ENCODE data around the gene SOHLH1.

SOHLH1 gene

GRCh38 chr9:135707252-135708138 lies 8.2 kb upstream of the SOHLH1 start:
- no peaks in the 10 kb centered on the region for H3K4me1 ChIP-seq (ENCODE audit: low read length)
- H4K20me1 ChIP-seq (ENCODE audit: insufficient read depth, low read length), result no peaks in the 10 kb centered on the region
- no peak overlapping the region for H3K4me3 ChIP-seq (ENCODE audit: low read length)
- no peak overlapping the region for H3K9ac ChIP-seq (ENCODE audit: low read length)
- no peak for TF ChIP-seq EZH2phosphoT487 (IDR thresholded peaks at IDR 0.05; ENCODE audit: low read length)
- no peaks in the 10 kb centered on the region for H3K79me2 ChIP-seq (ENCODE audit: low read length)
- H3K9me3 ChIP-seq (replicated peaks; ENCODE audit: insufficient read depth, low read length), result no peaks in the 10 kb centered on the region
- H3K27me3 ChIP-seq (replicated peaks; ENCODE audit: insufficient read depth, low read length), result peaks cover 89% of the 10 kb centered on the region
- H3F3A ChIP-seq (ENCODE audit: insufficient read depth, low read length), result no peaks in the 10 kb centered on the region
- H3K4me2 ChIP-seq (ENCODE audit: low read depth, low read length), result no peak overlapping the region
- H2AFZ ChIP-seq (ENCODE audit: low read length), result no peak overlapping the region
- H3K36me3 ChIP-seq (replicated peaks; ENCODE audit: insufficient read depth, low read length), result no peaks in the 10 kb centered on the region
- no peak overlapping the region for H3K27ac ChIP-seq (ENCODE audit: low read length)
- DNase-seq, result no peak
- H3K9me2 ChIP-seq (replicated peaks; ENCODE audit: insufficient read depth, low read length), result no peaks in the 10 kb centered on the region

- no peaks in the 10 kb centered on the region for H3K9me3 ChIP-seq (replicated peaks; ENCODE audit: insufficient read depth, low read length)
- no peak overlapping the region for H3K27ac ChIP-seq (ENCODE audit: low read length)
- H3K9me2 ChIP-seq (replicated peaks; ENCODE audit: insufficient read depth, low read length), result no peaks in the 10 kb centered on the region
- H3K79me2 ChIP-seq (ENCODE audit: low read length), result no peaks in the 10 kb centered on the region
- no peak overlapping the region for H2AFZ ChIP-seq (ENCODE audit: low read length)
- no peak overlapping the region for H3K4me3 ChIP-seq (ENCODE audit: low read length)
- no peaks in the 10 kb centered on the region for H3F3A ChIP-seq (ENCODE audit: insufficient read depth, low read length)
- H3K9ac ChIP-seq (ENCODE audit: low read length), result no peak overlapping the region
- no peaks in the 10 kb centered on the region for H3K4me1 ChIP-seq (ENCODE audit: low read length)
- no peak overlapping the region for H3K4me2 ChIP-seq (ENCODE audit: low read depth, low read length)
- DNase-seq, result no peak
- no peaks in the 10 kb centered on the region for H4K20me1 ChIP-seq (ENCODE audit: insufficient read depth, low read length)
- TF ChIP-seq EZH2phosphoT487 (IDR thresholded peaks at IDR 0.05; ENCODE audit: low read length) (no peak), EZH2 (optimal IDR thresholded peaks at IDR 0.05; ENCODE audit: low read depth, low read length) (no peak)
- H3K36me3 ChIP-seq (replicated peaks; ENCODE audit: insufficient read depth, low read length), result no peaks in the 10 kb centered on the region
- peaks cover 90% of the 10 kb centered on the region for H3K27me3 ChIP-seq (replicated peaks; ENCODE audit: insufficient read depth, low read length)
Observed at GRCh38 chr9:135706288-135706687, 7.0 kb upstream of the SOHLH1 start.

- no peaks in the 10 kb centered on the region for H3K36me3 ChIP-seq (replicated peaks; ENCODE audit: insufficient read depth, low read length)
- H3K27me3 ChIP-seq (replicated peaks; ENCODE audit: insufficient read depth, low read length), result peaks cover 90% of the 10 kb centered on the region
- H3K79me2 ChIP-seq (ENCODE audit: low read length), result no peaks in the 10 kb centered on the region
- H3K4me1 ChIP-seq (ENCODE audit: low read length), result no peaks in the 10 kb centered on the region
- no peaks in the 10 kb centered on the region for H4K20me1 ChIP-seq (ENCODE audit: insufficient read depth, low read length)
- H3K9me3 ChIP-seq (replicated peaks; ENCODE audit: insufficient read depth, low read length), result no peaks in the 10 kb centered on the region
- no peak for TF ChIP-seq EZH2 (optimal IDR thresholded peaks at IDR 0.05; ENCODE audit: low read depth, low read length)
- no peak for TF ChIP-seq CTCF (IDR thresholded peaks at IDR 0.05; ENCODE audit: low read length)
- TF ChIP-seq EZH2phosphoT487 (IDR thresholded peaks at IDR 0.05; ENCODE audit: low read length), result no peak
- H3K9me2 ChIP-seq (replicated peaks; ENCODE audit: insufficient read depth, low read length), result no peaks in the 10 kb centered on the region
- H3K4me2 ChIP-seq (ENCODE audit: low read depth, low read length), result no peak overlapping the region
- no peak overlapping the region for H2AFZ ChIP-seq (ENCODE audit: low read length)
- H3F3A ChIP-seq (ENCODE audit: insufficient read depth, low read length), result no peaks in the 10 kb centered on the region
- no peak overlapping the region for H3K9ac ChIP-seq (ENCODE audit: low read length)
- no peak for DNase-seq
- no peak overlapping the region for H3K27ac ChIP-seq (ENCODE audit: low read length)
- H3K4me3 ChIP-seq (ENCODE audit: low read length), result no peak overlapping the region
Observed at GRCh38 chr9:135705376-135705775, 6.1 kb upstream of the SOHLH1 start.

- Histone ChIP-seq H3K27me3 (replicated peaks; ENCODE audit: insufficient read depth, low read length) (peaks cover 92% of the 10 kb centered on the region), H3K79me2 (ENCODE audit: low read length) (no peaks in the 10 kb centered on the region), H3K36me3 (replicated peaks; ENCODE audit: insufficient read depth, low read length) (no peaks in the 10 kb centered on the region), H4K20me1 (ENCODE audit: insufficient read depth, low read length) (no peaks in the 10 kb centered on the region), H3K9me2 (replicated peaks; ENCODE audit: insufficient read depth, low read length) (no peaks in the 10 kb centered on the region), H3K4me2 (ENCODE audit: low read depth, low read length) (no peak overlapping the region), H3K4me1 (ENCODE audit: low read length) (no peaks in the 10 kb centered on the region), H3K9me3 (replicated peaks; ENCODE audit: insufficient read depth, low read length) (no peaks in the 10 kb centered on the region), H3K27ac (ENCODE audit: low read length) (no peak overlapping the region), H3F3A (ENCODE audit: insufficient read depth, low read length) (no peaks in the 10 kb centered on the region), H3K4me3 (ENCODE audit: low read length) (no peak overlapping the region), H2AFZ (ENCODE audit: low read length) (no peak overlapping the region), H3K9ac (ENCODE audit: low read length) (no peak overlapping the region)
- no peak for DNase-seq
- TF ChIP-seq CTCF (IDR thresholded peaks at IDR 0.05; ENCODE audit: low read length) (no peak), EZH2phosphoT487 (IDR thresholded peaks at IDR 0.05; ENCODE audit: low read length) (no peak), EZH2 (optimal IDR thresholded peaks at IDR 0.05; ENCODE audit: low read depth, low read length) (no peak)
Observed at GRCh38 chr9:135704483-135704882, 5.2 kb upstream of the SOHLH1 start.
